ENCODE data around the gene GSTP1. TPM values are rescaled to one million over a fixed set of nuclear protein-coding genes. Genes with fewer than 3 reads are reported as not detected.

Gene GSTP1
- total and polyA plus RNA-seq, 9 of the 15 experiments (the other 6 are each of a cell fraction or from before 2014, with no cell fraction given), result 592 to 2,150 (median 1,204) TPM

DNA sequence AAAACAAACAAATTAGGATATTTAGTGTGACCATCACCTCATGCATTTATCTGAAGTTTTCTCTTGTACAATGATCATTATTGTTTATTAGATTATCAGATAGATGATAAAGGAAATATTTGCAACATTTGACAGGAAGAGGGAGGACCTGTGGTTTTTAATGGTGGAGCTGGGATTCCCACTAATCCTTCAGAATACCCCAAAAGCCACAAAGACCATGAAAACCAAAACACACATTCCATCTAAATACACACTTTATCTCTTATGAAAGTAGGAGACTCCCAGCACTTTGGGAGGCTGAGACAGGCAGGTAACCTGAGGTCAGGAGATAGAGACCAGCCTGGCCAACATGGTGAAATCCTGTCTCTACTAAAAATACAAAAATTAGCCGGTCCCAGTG is 15.5 kb downstream of the GSTP1 start:
- ChIA-PET CTCF (ENCODE audit: low intra/inter-chr PET ratio) (no interaction called here), POLR2A (interaction anchor here (0.7 to 3.9 kb wide), 2 partner anchors 14 to 17 kb away, joined by 3 to 15 read pairs; no protein-coding TSS in a partner anchor)
- Histone ChIP-seq H4K20me1 (replicated peaks; ENCODE audit: control insufficient read depth, insufficient read depth, low read length) (no peaks in the 10 kb centered on the region), H2AFZ (ENCODE audit: low read depth, low read length) (peak overlapping the region; percentile 47), H3K27ac (ENCODE audit: extremely low read depth, low read depth, low read length) (no peak overlapping the region), H3K4me1 (replicated peaks in 1 of 2; ENCODE audit: control insufficient read depth in 2 of 2, insufficient read depth in 2 of 2, low read length in 2 of 2) (peaks cover 32% of the 10 kb centered on the region in 2 experiments), H3K27me3 (ENCODE audit: control insufficient read depth in 2 of 2, insufficient read depth in 2 of 2, low read length in 2 of 2) (no peaks in the 10 kb centered on the region), H3K4me2 (ENCODE audit: insufficient read depth, low read length) (no peak overlapping the region; the same call in 1 of the 2 replicates), H3K9me1 (ENCODE audit: control insufficient read depth, insufficient read depth, low read length) (no peaks in the 10 kb centered on the region), H3K4me3 (no peak overlapping the region), H3K9me3 (replicated peaks; ENCODE audit: control insufficient read depth, insufficient read depth, low read depth, low read length) (peaks cover 8% of the 10 kb centered on the region), H3K36me3 (ENCODE audit: control insufficient read depth, insufficient read depth, low read length) (no peaks in the 10 kb centered on the region), H3K9ac (ENCODE audit: insufficient read depth in 1 of 2, low read depth in 2 of 2, low read length in 2 of 2) (no peak overlapping the region; a peak in 1 of 4 replicates), H3K79me2 (ENCODE audit: control insufficient read depth, insufficient read depth, low read length) (no peaks in the 10 kb centered on the region)
- BruUV-seq (replicated peaks), result no TSS peak
- in situ Hi-C loops (cut with MboI), result no loop called here
- intact Hi-C loops (cut with micrococcal nuclease), result no loop called here
- FAIRE-seq, result no peak
- no peak for ATAC-seq
- whole genome bisulfite sequencing (ENCODE audit: insufficient coverage, low coverage, missing lambda C conversion rate), result 9% methylated on average over 1 of the region's 1 CpG
- DNase-seq (ENCODE audit: extremely low read depth in 1 of 4, low spot score in 3 of 4), result no peak
- TF ChIP-seq KDM1A (IDR thresholded peaks at IDR 0.05) (peak in 1 of 2 experiments; percentile 35; a peak in 1 of 4 replicates), ESRRA (IDR thresholded peaks at IDR 0.05; ENCODE audit: borderline replicate concordance, low read depth) (peak; percentile 55; the same call in 1 of the 2 replicates), TAF9B (IDR thresholded peaks at IDR 0.05; ENCODE audit: partially characterized antibody) (no peak), FOXK1 (CRISPR knock-in tag; IDR thresholded peaks at IDR 0.05; ENCODE audit: borderline replicate concordance) (no peak), HDAC2 (IDR thresholded peaks at IDR 0.05) (no peak), THRAP3 (IDR thresholded peaks at IDR 0.05; ENCODE audit: borderline replicate concordance) (no peak), POLR3A (IDR thresholded peaks at IDR 0.05; ENCODE audit: borderline replicate concordance, extremely low read depth, insufficient read depth, insufficient read length) (no peak), E2F3 (CRISPR knock-in tag; IDR thresholded peaks at IDR 0.05) (no peak), RFX5 (IDR thresholded peaks at IDR 0.05; ENCODE audit: low read depth, low read length) (no peak), GTF2E2 (tag; IDR thresholded peaks at IDR 0.05) (no peak), BCOR (IDR thresholded peaks at IDR 0.05) (no peak), KAT8 (IDR thresholded peaks at IDR 0.05; ENCODE audit: low read depth) (no peak), ZBTB17 (CRISPR knock-in tag; IDR thresholded peaks at IDR 0.05) (no peak), TOE1 (IDR thresholded peaks at IDR 0.05; ENCODE audit: borderline replicate concordance) (no peak), TOE1 (CRISPR knock-in tag; IDR thresholded peaks at IDR 0.05; ENCODE audit: borderline replicate concordance, low read depth) (no peak), ZNF3 (CRISPR knock-in tag; IDR thresholded peaks at IDR 0.05) (no peak), CBFA2T3 (IDR thresholded peaks at IDR 0.05) (peak; percentile 39; the same call in 1 of the 2 replicates), DACH1 (IDR thresholded peaks at IDR 0.05; ENCODE audit: partially characterized antibody) (peak; percentile 42), ZNF253 (CRISPR knock-in tag; conservative IDR thresholded peaks at IDR 0.05) (no peak), TEAD4 (IDR thresholded peaks at IDR 0.05; ENCODE audit: low read length) (peak; percentile 31; the same call in 1 of the 2 replicates), TEAD4 (CRISPR knock-in tag; IDR thresholded peaks at IDR 0.05; ENCODE audit: borderline replicate concordance) (no peak), BHLHE40 (IDR thresholded peaks at IDR 0.05; ENCODE audit: low read length) (no peak)
- TF ChIP-seq, protein P1, sequence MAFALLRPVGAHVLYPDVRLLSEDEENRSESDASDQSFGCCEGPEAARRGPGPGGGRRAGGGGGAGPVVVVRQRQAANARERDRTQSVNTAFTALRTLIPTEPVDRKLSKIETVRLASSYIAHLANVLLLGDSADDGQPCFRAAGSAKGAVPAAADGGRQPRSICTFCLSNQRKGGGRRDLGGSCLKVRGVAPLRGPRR (CRISPR knock-in tag; IDR thresholded peaks at IDR 0.05), result no peak
- TF ChIP-seq, protein P2, sequence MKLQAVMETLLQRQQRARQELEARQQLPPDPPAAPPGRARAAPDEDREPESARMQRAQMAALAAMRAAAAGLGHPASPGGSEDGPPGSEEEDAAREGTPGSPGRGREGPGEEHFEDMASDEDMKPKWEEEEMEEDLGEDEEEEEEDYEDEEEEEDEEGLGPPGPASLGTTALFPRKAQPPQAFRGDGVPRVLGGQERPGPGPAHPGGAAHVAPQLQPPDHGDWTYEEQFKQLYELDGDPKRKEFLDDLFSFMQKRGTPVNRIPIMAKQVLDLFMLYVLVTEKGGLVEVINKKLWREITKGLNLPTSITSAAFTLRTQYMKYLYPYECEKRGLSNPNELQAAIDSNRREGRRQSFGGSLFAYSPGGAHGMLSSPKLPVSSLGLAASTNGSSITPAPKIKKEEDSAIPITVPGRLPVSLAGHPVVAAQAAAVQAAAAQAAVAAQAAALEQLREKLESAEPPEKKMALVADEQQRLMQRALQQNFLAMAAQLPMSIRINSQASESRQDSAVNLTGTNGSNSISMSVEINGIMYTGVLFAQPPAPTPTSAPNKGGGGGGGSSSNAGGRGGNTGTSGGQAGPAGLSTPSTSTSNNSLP (IDR thresholded peaks at IDR 0.05; ENCODE audit: borderline replicate concordance, low read depth, low read length), result no peak
- TF ChIP-seq, protein P3, sequence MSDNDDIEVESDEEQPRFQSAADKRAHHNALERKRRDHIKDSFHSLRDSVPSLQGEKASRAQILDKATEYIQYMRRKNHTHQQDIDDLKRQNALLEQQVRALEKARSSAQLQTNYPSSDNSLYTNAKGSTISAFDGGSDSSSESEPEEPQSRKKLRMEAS (CRISPR knock-in tag; IDR thresholded peaks at IDR 0.05), result no peak
